Pancreas (tissue), 10 donors: ENCODE results near the gene ZNF48. TPM values are rescaled to one million over a fixed set of nuclear protein-coding genes. Genes with fewer than 3 reads are reported as not detected.

Experiments used
- ATAC-seq, 4 donors: fragments of 200-7000 bp; cut with Tn5 transposase; one replicate each; pipeline versions ENCODE4 v1.8.0 to v1.9.1; 2020; ENCODE audit warnings: mild to moderate bottlenecking in 4 of 4, moderate library complexity in 4 of 4
- DNase-seq, 6 donors: peaks; one replicate each; pipeline ENCODE4 v3.0.0-alpha.2; 2020
- FAIRE-seq: peaks from 2 replicates; lab custom pipeline; 2012; peaks lifted over from hg19 to GRCh38; lab: Jason Lieb, UNC
- H3K27ac ChIP-seq, 4 donors: fragments of 200-600 bp; sonication (generic); 1 replicate in 3 of 4; 2 replicates in 1 of 4; pipeline versions ENCODE4 v1.5.0 to v1.8.0; 2020
- H3K27me3 ChIP-seq, 4 donors: fragments of 200-600 bp; one replicate each; pipeline ENCODE4 v1.8.0; 2021
- H3K36me3 ChIP-seq, 3 donors: fragments of 200-600 bp; sonication (generic) in 1 of 3; one replicate each; pipeline versions ENCODE4 v1.5.0 to v1.8.0; 2020 to 2021
- H3K4me1 ChIP-seq, 3 donors: fragments of 200-600 bp; one replicate each; pipeline ENCODE4 v1.8.0; 2021
- H3K4me3 ChIP-seq, 4 donors: fragments of 200-600 bp; sonication (generic) in 2 of 4; one replicate each; pipeline versions ENCODE4 v1.5.0 to v1.8.0; 2020 to 2021
- H3K9me3 ChIP-seq, 4 donors: fragments of 200-600 bp; one replicate each; pipeline ENCODE4 v1.8.0; 2021
- CTCF ChIP-seq, 4 donors: fragments of 200-600 bp; sonication (generic) in 3 of 4; IDR thresholded peaks; one replicate each; pipeline versions ENCODE4 v1.5.0 to v1.8.0; 2021; ENCODE audit warnings: antibody characterized with exemption in 4 of 4
- WGBS, 2 donors: extraction: QIAGEN DNeasy Blood & Tissue Kit; methylation state at CpG; one replicate each; pipeline ENCODE4 v1.1.7; 2013; 5-methylcytosine and 5-hydroxymethylcytosine counted together
- intact Hi-C, 3 donors: fragments of 100-400 bp; cut with DNase I; formaldehyde crosslinking; loops; one replicate each; pipeline versions ENCODE4 v1.11.1 to v1.14.2; 2022
- polyA plus RNA-seq, 2 donors: library from polyadenylated mRNA; stranded (reverse); fragments of 200-250 nt; gene quantifications; one replicate each; pipeline ENCODE4 v1.2.3, GENCODE V29; 2013
- total RNA-seq, 6 donors: library from RNA; stranded (reverse); fragmentation: NEBNext Ultra II Directional in 4 of 6; extraction: Animal tissue kit (Norgen Biotek cat#: 25700) in 4 of 6; gene quantifications; one replicate each; pipeline versions ENCODE4 v1.2.1 to v1.2.4, GENCODE V29; 2021 to 2023
- donor health status: healthy with polysubstance abuse.
- donor health status: DM: no; HTN: no; CAD: no; lungs with moderate emphysema.
- donor health status: DM: no; HTN: no; CAD: no.
- donor health status: control.
- donor health status: control.
- donor health status: Bipolar disorder and iron deficiency.
- donor health status: DM: yes; HTN: yes; CAD: no.
- donor health status: DM: no; HTN: no; CAD: no.
- donor health status: DM: no; HTN: no; CAD: no.
- donor health status: DM: yes; HTN: yes; CAD: no.

The ZNF48 gene
- total and polyA plus RNA-seq, 8 donors: 3.1 to 6.5 (median 4.6) TPM

GRCh38 chr16:30407804-30408534 lies 12.7 kb downstream of the ZNF48 start:
- peak overlapping the region; percentile 52 to 66 (median 60) for H3K4me3 ChIP-seq
- H3K36me3 ChIP-seq: no peaks in the 10 kb centered on the region
- ATAC-seq: peak; percentile 2 to 25 (median 6)
- peak overlapping the region; percentile 54 to 86 (median 79) for H3K27ac ChIP-seq
- intact Hi-C loops: no loop called here
- H3K27me3 ChIP-seq: no peaks in the 10 kb centered on the region
- FAIRE-seq: no peak
- peaks cover 4 to 14% (median 7%) of the 10 kb centered on the region in 3 donors for H3K4me1 ChIP-seq
- H3K9me3 ChIP-seq: no peaks in the 10 kb centered on the region
- no peak for DNase-seq
- no peak for TF ChIP-seq CTCF (IDR thresholded peaks at IDR 0.05)
- 10 to 23% methylated on average over 9 to 18 of the region's 19 CpGs for WGBS, 2 donors

GRCh38 chr16:30409125-30410060 lies 14.2 kb downstream of the ZNF48 start:
- Histone ChIP-seq H3K4me1 (peaks cover 18 to 28% (median 21%) of the 10 kb centered on the region in 3 donors), H3K36me3 (no peaks in the 10 kb centered on the region), H3K27ac (peak overlapping the region in 2 of 4 donors; percentile 47 to 62), H3K9me3 (no peaks in the 10 kb centered on the region), H3K4me3 (no peak overlapping the region), H3K27me3 (no peaks in the 10 kb centered on the region)
- no peak for FAIRE-seq
- ATAC-seq: peak; percentile 55 to 81 (median 72)
- TF ChIP-seq CTCF (IDR thresholded peaks at IDR 0.05): peak; percentile 91 to 97 (median 96)
- 31 to 43% methylated on average over 15 of the region's 15 CpGs for WGBS, 2 donors
- peak; percentile 86 to 99 (median 94) for DNase-seq
- intact Hi-C loops: no loop called here

GRCh38 chr16:30413112-30413806 lies 18.0 kb downstream of the ZNF48 start:
- FAIRE-seq (no peak), ATAC-seq (no peak), DNase-seq (no peak)
- Histone ChIP-seq H3K4me3 (no peak overlapping the region), H3K4me1 (peaks cover 20 to 34% (median 24%) of the 10 kb centered on the region in 3 donors), H3K27me3 (no peaks in the 10 kb centered on the region), H3K9me3 (no peaks in the 10 kb centered on the region), H3K27ac (peak overlapping the region; percentile 37 to 75 (median 58)), H3K36me3 (no peaks in the 10 kb centered on the region)
- intact Hi-C loops: no loop called here
- WGBS, 2 donors: 64 to 66% methylated on average over 6 of the region's 6 CpGs
- TF ChIP-seq CTCF (IDR thresholded peaks at IDR 0.05): no peak

- Histone ChIP-seq H3K36me3 (no peaks in the 10 kb centered on the region), H3K27me3 (no peaks in the 10 kb centered on the region), H3K4me1 (peaks cover 20 to 32% (median 21%) of the 10 kb centered on the region in 3 donors), H3K27ac (peak overlapping the region; percentile 37 to 75 (median 58)), H3K4me3 (no peak overlapping the region), H3K9me3 (no peaks in the 10 kb centered on the region)
- TF ChIP-seq CTCF (IDR thresholded peaks at IDR 0.05): no peak
- ATAC-seq (peak; percentile 0 to 22 (median 18)), FAIRE-seq (no peak), DNase-seq (peak in 2 of 6 donors; percentile 57)
- 43 to 46% methylated on average over 5 of the region's 5 CpGs for WGBS, 2 donors
- intact Hi-C loops: no loop called here
Observed at GRCh38 chr16:30414159-30414558, 18.9 kb downstream of the ZNF48 start.
